Hepatocyte (in vitro differentiated cells): ENCODE data around the gene SON. TPM values are rescaled to one million over a fixed set of nuclear protein-coding genes. Genes with fewer than 3 reads are reported as not detected.
A peak's percentile ranks its signal among the peaks of the same experiment; 100 is the strongest.

Experiments
- DNase-seq: peaks from one replicate; pipeline ENCODE4 v3.0.0-alpha.2; 2016; ENCODE audit warnings: low spot score
- H2AFZ ChIP-seq: fragments of 200-600 bp; sonication (generic); 2 replicates; pipeline ENCODE4 v1.6.0; 2016; ENCODE audit warnings: antibody characterized with exemption, mild to moderate bottlenecking
- H3K27ac ChIP-seq: fragments of 200-600 bp; sonication (generic); 2 replicates; pipeline ENCODE4 v1.5.1; 2016; ENCODE audit warnings: mild to moderate bottlenecking
- H3K27me3 ChIP-seq: fragments of 200-600 bp; sonication (generic); 2 replicates; pipeline ENCODE4 v1.6.1; 2016
- H3K36me3 ChIP-seq: fragments of 200-600 bp; sonication (generic); replicated peaks from 2 replicates; pipeline ENCODE4 v1.5.1; 2016; ENCODE audit warnings: low read depth; ENCODE audit not compliant: insufficient read depth
- H3K4me1 ChIP-seq: fragments of 200-600 bp; sonication (generic); 2 replicates; pipeline ENCODE4 v1.5.1; 2016; ENCODE audit warnings: mild to moderate bottlenecking, moderate library complexity; ENCODE audit not compliant: insufficient read depth
- H3K4me2 ChIP-seq: fragments of 200-600 bp; sonication (generic); 2 replicates; pipeline ENCODE4 v1.6.0; 2016
- H3K4me3 ChIP-seq: fragments of 200-600 bp; sonication (generic); 2 replicates; pipeline ENCODE4 v1.5.1; 2016; ENCODE audit warnings: mild to moderate bottlenecking
- H3K79me2 ChIP-seq: fragments of 200-600 bp; sonication (generic); 2 replicates; pipeline ENCODE4 v1.6.0; 2017; ENCODE audit warnings: mild to moderate bottlenecking
- H3K9me2 ChIP-seq: fragments of 200-600 bp; sonication (generic); replicated peaks from 2 replicates; pipeline ENCODE4 v1.6.0; 2017; ENCODE audit warnings: mild to moderate bottlenecking; ENCODE audit not compliant: insufficient read depth
- H3K9me3 ChIP-seq: fragments of 200-600 bp; sonication (generic); 2 replicates; pipeline ENCODE4 v1.5.1; 2016; ENCODE audit warnings: low read depth, mild to moderate bottlenecking
- H4K20me1 ChIP-seq: fragments of 200-600 bp; sonication (generic); 2 replicates; pipeline ENCODE4 v1.6.0; 2016; ENCODE audit warnings: mild to moderate bottlenecking; ENCODE audit not compliant: insufficient read depth, poor library complexity, severe bottlenecking
- EZH2 ChIP-seq: fragments of 200-600 bp; sonication (generic); IDR thresholded peaks from 2 replicates; pipeline ENCODE4 v1.6.1; 2016; ENCODE audit warnings: antibody characterized with exemption, mild to moderate bottlenecking, borderline replicate concordance
- EZH2phosphoT487 ChIP-seq: fragments of 200-600 bp; sonication (generic); IDR thresholded peaks from one replicate; pipeline ENCODE4 v1.6.1; 2018; ENCODE audit warnings: antibody characterized with exemption, mild to moderate bottlenecking, low read depth, moderate library complexity; ENCODE audit not compliant: unreplicated experiment, severe bottlenecking
- WGBS: methylation state at CpG from one replicate; pipeline ENCODE4 v1.1.6; 2016; ENCODE audit warnings: low lambda C conversion rate; ENCODE audit errors: missing lambda C conversion rate; 5-methylcytosine and 5-hydroxymethylcytosine counted together
- polyA plus RNA-seq: library from polyadenylated mRNA; unstranded; fragments of >200 nt; fragmentation: Nextera tagmentation; extraction: Ambion mirVana; gene quantifications from 2 replicates; pipeline ENCODE4 v1.2.1, GENCODE V29; 2016
- total RNA-seq: library from RNA; depleted of rRNA; stranded (reverse); fragments of >200 nt; gene quantifications from 2 replicates; pipeline ENCODE4 v1.2.3, GENCODE V29; 2014
- TF ChIP-seq, protein P1 (sequence below): fragments of 200-600 bp; sonication (generic); IDR thresholded peaks from 2 replicates; pipeline ENCODE4 v1.5.1; 2016; ENCODE audit warnings: antibody characterized with exemption, mild to moderate bottlenecking; ENCODE audit not compliant: poor library complexity

The SON gene
- total RNA-seq (154 and 181 TPM in 2 replicates), polyA plus RNA-seq (358 and 454 TPM in 2 replicates)

DNA sequence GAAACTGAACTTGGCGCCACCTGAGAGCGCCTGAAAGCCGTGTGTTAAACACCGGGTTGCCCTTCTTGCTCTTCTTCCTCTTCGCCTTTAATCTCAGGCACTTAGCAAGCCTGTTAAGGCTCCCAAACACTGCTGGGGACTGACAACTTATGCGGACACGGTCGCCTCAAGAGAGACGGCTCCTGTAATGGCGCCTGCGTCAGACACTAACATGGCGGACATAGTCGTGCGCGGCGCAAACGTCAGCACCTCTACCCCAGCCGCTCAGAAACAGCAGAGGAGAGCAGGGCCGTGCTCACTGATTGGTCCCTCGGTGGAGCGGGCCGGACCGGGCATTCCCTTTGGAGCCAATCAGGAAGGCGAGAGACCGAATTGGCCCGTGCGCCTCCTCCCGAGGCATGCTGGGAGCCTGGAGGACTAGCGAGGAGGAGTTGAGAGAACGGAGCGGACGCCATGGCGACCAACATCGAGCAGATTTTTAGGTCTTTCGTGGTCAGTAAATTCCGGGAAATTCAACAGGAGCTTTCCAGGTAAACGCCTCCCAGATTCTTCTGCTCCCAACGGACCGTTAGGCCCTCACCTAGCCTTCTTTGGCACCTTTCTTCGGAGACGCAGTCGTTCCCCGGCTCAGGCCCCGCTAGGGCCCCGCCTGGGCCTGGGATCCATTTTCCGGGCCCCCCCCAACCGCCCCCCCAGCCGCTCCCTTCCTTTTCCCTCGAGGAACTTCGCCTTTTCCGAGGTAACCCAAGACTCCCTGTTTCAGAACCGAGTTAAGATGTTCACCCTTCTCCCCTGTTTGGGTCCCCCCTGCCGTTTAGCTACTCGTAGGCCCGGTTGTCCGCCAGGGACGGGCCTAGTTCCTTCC, at the start of gene SON:
Gene SON, plus strand, starts transcription at position 399 of the 865 bp plus-strand sequence. Its CDS starts 55 bp downstream, at position 454.
- peak within 1 kb of the TSS; percentile 87 for H3K4me2 ChIP-seq

GRCh38 chr21:33493756-33494155, 49.1 kb upstream of the SON start:
- no peak for DNase-seq
- Histone ChIP-seq H3K9me2 (no peaks in the 10 kb centered on the region), H2AFZ (no peak overlapping the region), H3K79me2 (peaks cover 3% of the 10 kb centered on the region), H3K27ac (no peak overlapping the region), H4K20me1 (no peaks in the 10 kb centered on the region), H3K9me3 (no peaks in the 10 kb centered on the region), H3K36me3 (no peaks in the 10 kb centered on the region), H3K4me3 (no peak overlapping the region), H3K27me3 (no peaks in the 10 kb centered on the region), H3K4me2 (no peak overlapping the region), H3K4me1 (peaks cover 4% of the 10 kb centered on the region)
- TF ChIP-seq EZH2phosphoT487 (no peak), EZH2 (no peak)
- TF ChIP-seq, protein P1, sequence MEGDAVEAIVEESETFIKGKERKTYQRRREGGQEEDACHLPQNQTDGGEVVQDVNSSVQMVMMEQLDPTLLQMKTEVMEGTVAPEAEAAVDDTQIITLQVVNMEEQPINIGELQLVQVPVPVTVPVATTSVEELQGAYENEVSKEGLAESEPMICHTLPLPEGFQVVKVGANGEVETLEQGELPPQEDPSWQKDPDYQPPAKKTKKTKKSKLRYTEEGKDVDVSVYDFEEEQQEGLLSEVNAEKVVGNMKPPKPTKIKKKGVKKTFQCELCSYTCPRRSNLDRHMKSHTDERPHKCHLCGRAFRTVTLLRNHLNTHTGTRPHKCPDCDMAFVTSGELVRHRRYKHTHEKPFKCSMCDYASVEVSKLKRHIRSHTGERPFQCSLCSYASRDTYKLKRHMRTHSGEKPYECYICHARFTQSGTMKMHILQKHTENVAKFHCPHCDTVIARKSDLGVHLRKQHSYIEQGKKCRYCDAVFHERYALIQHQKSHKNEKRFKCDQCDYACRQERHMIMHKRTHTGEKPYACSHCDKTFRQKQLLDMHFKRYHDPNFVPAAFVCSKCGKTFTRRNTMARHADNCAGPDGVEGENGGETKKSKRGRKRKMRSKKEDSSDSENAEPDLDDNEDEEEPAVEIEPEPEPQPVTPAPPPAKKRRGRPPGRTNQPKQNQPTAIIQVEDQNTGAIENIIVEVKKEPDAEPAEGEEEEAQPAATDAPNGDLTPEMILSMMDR, result no peak
- 91% methylated on average over 3 of the region's 3 CpGs for WGBS

More for the DNA sequence above, at the start of gene SON:
- DNase-seq, result peak; percentile 99
- no peak for TF ChIP-seq EZH2
- no peak for TF ChIP-seq EZH2phosphoT487
- TF ChIP-seq, protein P1, result no peak
- Histone ChIP-seq H4K20me1 (peaks cover 45% of the 10 kb centered on the region), H2AFZ (peak within 1 kb of the TSS; percentile 47), H3K9me3 (no peaks in the 10 kb centered on the region), H3K27me3 (no peaks in the 10 kb centered on the region), H3K9me2 (no peaks in the 10 kb centered on the region), H3K36me3 (no peaks in the 10 kb centered on the region), H3K4me3 (peak within 1 kb of the TSS; percentile 76), H3K27ac (peak within 1 kb of the TSS; percentile 98), H3K4me1 (peaks cover 16% of the 10 kb centered on the region), H3K79me2 (peaks cover 82% of the 10 kb centered on the region)
- WGBS, result 1% methylated on average over 44 of the region's 57 CpGs

- DNase-seq, result no peak
- Histone ChIP-seq H3K4me3 (no peak overlapping the region), H3K36me3 (no peaks in the 10 kb centered on the region), H4K20me1 (no peaks in the 10 kb centered on the region), H3K27ac (no peak overlapping the region), H3K27me3 (no peaks in the 10 kb centered on the region), H3K79me2 (no peaks in the 10 kb centered on the region), H2AFZ (no peak overlapping the region), H3K9me3 (no peaks in the 10 kb centered on the region), H3K9me2 (no peaks in the 10 kb centered on the region), H3K4me1 (peaks cover 2% of the 10 kb centered on the region), H3K4me2 (no peak overlapping the region)
- 57% methylated on average over 4 of the region's 4 CpGs for WGBS
- no peak for TF ChIP-seq EZH2phosphoT487
Measured at GRCh38 chr21:33495743-33496142, 47.1 kb upstream of the SON start.

DNA sequence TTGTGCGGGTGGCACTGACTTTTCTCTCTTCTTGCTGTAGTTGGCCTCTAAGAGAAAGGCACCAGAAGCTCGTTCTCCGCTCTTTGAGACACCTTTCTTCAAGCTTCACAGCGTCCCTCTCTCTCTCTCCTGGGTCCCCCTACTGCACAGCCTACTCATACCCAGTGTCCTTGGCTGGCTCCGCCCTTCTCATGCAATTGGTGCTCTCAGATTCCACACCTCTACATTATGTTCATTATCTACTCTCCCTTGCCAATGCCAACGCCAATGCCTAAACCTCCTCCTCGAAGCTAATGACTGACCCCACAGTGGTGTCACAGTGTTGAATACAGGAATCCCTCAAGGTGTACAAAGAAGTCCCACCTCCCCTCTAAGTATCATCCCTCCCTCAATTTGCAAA, 46.5 kb upstream of the SON start:
- no peak overlapping the region for H3K4me2 ChIP-seq
- H3K4me1 ChIP-seq, result no peaks in the 10 kb centered on the region
- H3K4me3 ChIP-seq, result no peak overlapping the region
- TF ChIP-seq EZH2phosphoT487 (no peak), EZH2 (no peak)
- TF ChIP-seq, protein P1, result no peak
- 79% methylated on average over 7 of the region's 7 CpGs for WGBS
- H3K79me2 ChIP-seq, result no peaks in the 10 kb centered on the region
- no peaks in the 10 kb centered on the region for H3K9me2 ChIP-seq
- no peaks in the 10 kb centered on the region for H3K36me3 ChIP-seq
- H2AFZ ChIP-seq, result no peak overlapping the region
- H4K20me1 ChIP-seq, result no peaks in the 10 kb centered on the region
- H3K27ac ChIP-seq, result no peak overlapping the region
- H3K9me3 ChIP-seq, result no peaks in the 10 kb centered on the region
- no peaks in the 10 kb centered on the region for H3K27me3 ChIP-seq
- DNase-seq, result no peak
